Peyer's patch (tissue), 4 donors: ENCODE data around the gene CLDN24.
"Not testable (repeated sequence)": the region's sequence is repeated elsewhere in the genome, so short reads cannot be mapped to it uniquely, and the experiment has no call there.

Experiments used
- POLR2A ChIP-seq, 2 donors: fragments of 450-650 bp; IDR thresholded peaks; one replicate each; pipeline ENCODE4 v1.5.1; 2017; ENCODE audit warnings: antibody characterized with exemption in 2 of 2, mild to moderate bottlenecking in 2 of 2, moderate library complexity in 2 of 2
- TF ChIP-seq, protein P1 (sequence below), 6 experiments: fragments of 450-650 bp in 4 of 6; fragments of 200-600 bp in 2 of 6; sonication (generic) in 1 of 6; IDR thresholded peaks; one replicate each; pipeline ENCODE4 v1.5.1; 2017 to 2019; ENCODE audit warnings: antibody characterized with exemption in 6 of 6, mild to moderate bottlenecking in 3 of 6, moderate library complexity in 1 of 6

DNA sequence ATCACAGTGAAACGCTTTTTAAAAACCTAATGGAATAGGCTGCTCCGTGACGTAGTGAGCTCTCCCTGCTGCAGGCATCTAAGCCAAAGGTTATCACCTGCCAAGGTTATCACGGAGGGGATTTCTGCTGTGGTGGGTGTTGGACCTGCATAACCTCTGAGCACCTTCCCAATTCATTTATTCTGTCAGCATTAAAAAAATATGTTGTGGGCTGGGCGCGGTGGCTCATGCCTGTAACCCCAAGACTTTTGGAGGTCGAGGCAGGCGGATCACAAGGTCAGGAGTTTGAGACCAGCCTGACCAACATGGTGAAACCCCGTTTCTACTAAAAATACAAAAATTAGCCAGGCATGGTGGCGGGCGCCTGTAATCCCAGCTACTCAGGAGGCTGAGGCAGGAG is 1.8 kb upstream of the CLDN24 start:
- TF ChIP-seq, protein P1, sequence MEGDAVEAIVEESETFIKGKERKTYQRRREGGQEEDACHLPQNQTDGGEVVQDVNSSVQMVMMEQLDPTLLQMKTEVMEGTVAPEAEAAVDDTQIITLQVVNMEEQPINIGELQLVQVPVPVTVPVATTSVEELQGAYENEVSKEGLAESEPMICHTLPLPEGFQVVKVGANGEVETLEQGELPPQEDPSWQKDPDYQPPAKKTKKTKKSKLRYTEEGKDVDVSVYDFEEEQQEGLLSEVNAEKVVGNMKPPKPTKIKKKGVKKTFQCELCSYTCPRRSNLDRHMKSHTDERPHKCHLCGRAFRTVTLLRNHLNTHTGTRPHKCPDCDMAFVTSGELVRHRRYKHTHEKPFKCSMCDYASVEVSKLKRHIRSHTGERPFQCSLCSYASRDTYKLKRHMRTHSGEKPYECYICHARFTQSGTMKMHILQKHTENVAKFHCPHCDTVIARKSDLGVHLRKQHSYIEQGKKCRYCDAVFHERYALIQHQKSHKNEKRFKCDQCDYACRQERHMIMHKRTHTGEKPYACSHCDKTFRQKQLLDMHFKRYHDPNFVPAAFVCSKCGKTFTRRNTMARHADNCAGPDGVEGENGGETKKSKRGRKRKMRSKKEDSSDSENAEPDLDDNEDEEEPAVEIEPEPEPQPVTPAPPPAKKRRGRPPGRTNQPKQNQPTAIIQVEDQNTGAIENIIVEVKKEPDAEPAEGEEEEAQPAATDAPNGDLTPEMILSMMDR (IDR thresholded peaks at IDR 0.05): not testable (repeated sequence)
- TF ChIP-seq POLR2A (IDR thresholded peaks at IDR 0.05): not testable (repeated sequence)
